Embryonic facial prominence (tissue), 1 donor: ENCODE data around the gene SLC46A1.

Source experiments
- DNase-seq: peaks from one replicate; pipeline ENCODE4 v3.0.0-alpha.2; 2016; ENCODE audit errors: extremely low spot score

The SLC46A1 gene

DNA sequence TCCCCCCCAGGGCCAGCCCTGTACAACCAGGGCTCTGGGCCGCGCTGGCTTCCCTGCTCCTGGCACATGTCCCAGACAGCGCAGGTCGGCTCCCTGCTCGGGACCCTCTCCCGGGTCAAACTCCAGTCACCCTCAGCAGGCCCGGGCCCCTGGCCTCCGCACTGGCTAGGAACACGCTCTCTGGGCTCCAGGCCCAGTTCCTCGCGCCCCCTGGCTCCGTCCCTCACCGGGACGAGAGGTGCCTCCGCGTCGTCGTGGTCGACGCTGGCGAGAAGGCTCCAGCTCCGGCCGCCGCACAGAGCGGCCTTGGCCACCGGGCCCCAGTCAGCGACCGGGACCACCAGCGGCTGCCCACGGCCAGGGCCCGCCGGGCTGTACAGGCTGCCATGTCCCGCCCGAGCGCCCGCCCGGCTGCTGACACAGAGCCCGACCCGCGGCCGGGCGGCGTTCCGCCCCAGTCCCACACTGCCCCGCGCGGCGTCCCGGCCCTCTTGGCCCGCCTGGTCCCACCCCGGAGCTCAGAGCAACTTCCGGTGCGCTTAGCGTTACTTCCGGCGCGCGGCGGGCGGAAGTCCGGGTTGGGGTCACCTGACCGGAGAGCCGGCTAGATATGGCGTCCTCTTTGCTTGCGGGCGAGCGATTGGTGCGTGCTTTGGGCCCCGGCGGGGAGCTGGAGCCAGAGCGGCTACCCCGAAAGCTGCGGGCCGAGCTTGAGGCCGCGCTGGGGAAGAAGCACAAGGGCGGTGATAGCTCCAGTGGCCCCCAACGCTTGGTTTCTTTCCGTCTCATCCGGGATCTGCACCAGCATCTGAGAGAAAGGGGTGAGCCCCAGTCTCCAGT lies 48.7 kb downstream of the SLC46A1 start, which contains the start of gene POLDIP2:
POLDIP2 (minus strand) TSS at position 467 of the 840 bp plus-strand sequence; CDS start at position 388, 79 bp downstream.
- DNase-seq: peak; percentile 90

DNA sequence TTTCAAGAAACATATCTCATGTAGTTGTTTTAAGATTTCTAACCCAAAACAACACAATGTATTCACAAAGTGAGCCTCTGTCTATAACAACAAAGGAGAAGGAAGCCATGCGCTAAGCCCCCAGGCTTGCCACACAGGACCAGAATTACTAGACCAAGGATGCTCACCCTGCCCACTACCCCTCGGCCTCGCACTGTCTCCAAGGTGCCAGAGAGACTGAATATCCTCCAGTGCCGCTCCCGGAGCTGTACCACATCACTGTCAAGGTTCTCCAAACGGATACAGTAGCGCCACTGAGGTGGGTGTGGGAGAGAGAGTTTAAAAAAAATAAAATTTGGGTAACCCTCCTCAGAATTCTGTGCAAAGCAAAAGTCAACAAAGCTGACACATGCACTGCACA lies 55.7 kb downstream of the SLC46A1 start:
- DNase-seq: no peak

DNA sequence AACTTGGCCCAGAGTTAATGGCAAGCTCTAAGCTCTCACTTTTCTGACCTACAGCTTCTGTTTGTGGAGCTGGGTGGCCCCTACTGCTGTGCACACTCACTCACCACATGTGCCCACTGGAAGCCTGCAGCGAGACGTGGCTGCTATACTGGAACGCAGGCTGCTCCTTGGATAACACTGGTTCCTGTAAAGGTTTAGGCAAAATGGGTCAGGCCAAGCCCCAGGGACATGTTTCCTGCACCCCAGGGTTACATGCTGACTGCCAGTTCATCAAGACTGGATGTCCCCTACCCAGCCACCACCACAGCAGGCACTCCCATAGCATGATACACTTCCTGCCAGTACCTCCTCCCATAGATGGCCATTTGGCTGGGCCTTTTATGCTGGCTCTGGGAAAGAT lies 57.0 kb downstream of the SLC46A1 start:
- DNase-seq: no peak

DNA sequence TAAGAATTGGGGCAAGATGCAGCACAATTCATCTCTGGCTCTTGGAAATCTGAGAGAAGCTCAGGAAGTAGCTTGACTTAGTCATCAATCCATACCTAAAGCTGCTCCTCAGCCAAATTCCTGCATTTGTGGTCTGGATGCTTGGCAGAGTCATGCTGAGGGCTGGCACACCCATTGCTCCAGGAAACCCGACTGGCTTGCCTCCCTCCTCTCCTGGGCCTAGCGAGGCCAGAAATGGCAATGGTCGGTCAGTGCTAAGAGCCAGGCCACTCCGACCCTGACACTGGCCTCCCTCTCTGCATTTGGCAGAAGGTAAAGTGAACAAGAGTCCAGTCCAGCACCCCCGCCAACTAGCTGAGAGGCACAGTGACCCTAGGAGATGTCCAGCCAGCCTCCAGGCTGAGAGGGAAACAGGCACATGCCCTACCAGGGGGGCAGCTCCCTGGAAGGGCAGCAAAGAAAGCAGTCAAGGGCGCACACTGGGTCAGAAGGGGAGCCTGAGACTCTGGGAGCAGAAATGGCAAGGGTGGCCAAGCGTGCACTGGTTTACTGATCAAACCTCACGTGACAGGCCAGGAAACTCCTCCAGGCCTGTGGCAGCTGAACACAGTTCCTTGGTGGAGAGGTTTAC lies 58.6 kb downstream of the SLC46A1 start:
- no peak for DNase-seq

DNA sequence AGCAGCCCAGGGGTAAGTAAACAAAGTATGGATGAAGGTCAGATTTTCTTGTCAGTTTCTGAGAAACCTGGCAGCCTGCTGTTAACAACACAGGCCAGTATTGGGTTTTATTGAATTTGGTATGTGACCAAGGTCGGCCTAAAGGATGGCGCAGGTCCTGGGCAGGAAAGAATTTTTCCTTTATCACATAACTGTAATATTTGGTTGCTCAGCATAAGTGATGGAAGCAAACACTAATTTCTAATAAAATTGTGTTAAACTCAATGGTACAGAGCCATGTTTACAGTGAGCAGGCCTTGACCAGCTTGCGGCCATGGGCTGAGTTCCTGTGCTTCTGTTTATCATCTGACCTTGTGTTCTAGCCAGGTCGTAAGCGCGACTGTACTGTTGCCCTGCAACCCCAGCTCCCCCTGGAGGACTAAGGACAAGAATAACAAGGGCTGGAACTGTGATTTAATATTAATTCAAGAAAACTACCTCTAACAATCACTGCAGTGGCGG lies 59.2 kb downstream of the SLC46A1 start:
- no peak for DNase-seq

DNA sequence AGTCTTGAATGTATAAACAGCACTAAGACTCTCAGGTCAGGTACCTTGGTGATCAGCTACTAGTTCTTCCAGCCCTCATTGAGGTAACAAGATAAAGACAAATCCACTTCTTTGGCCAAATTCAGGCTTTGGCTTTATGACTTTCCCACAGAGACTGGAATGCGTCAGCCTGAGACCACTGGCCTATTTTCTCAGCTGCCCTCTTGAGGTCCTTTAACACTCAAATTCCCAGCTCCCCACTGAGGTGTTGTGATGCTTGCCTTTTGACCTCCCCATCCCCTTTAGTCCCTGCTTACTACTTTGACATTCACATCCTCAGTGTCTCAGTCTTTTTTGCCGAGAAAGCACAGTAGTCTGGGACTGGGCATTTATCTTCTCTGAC lies 59.8 kb downstream of the SLC46A1 start:
- DNase-seq: no peak

DNA sequence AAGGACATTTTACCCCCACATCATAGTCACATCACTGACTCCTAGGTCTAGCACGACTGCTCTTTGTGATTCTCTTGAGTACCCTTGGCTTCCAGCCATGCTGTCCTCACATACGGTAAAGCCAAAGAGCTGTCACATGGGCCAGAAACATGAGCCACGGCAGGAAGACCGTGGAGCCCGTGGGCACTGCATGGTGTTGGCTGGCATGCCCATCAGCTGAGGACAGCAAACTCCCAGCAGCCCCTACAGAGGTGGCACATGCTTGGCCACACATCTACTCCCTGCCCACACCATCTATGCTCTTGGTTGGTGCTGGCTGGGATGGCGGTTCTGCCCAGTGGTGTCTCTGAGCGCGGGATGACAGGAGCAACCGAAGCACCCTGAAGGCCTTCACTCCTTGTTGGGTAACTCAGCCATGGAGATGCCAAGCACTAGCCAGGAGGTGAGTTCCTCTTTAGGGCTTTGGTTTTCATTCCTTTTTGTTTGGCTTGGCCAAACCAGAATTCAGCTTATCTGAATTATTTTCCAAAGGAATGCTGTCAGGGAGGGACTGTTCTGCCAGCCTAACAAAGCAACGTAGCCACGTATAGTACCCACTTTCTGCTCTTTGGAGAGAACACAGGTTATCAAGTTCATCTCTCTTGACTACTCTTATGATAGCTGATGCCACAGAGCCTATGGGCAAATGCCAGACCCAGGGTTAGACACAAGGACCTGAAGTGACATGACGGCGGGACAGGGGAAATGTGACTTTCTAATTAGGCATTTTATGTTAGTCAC lies 60.4 kb downstream of the SLC46A1 start:
- DNase-seq: no peak
